ENCODE results near the gene RABGAP1. TPM values are rescaled to one million over a fixed set of nuclear protein-coding genes. Genes with fewer than 3 reads are reported as not detected.

RABGAP1 gene
- total RNA-seq, 1 donor from 2014 or later = 80.2 TPM

DNA sequence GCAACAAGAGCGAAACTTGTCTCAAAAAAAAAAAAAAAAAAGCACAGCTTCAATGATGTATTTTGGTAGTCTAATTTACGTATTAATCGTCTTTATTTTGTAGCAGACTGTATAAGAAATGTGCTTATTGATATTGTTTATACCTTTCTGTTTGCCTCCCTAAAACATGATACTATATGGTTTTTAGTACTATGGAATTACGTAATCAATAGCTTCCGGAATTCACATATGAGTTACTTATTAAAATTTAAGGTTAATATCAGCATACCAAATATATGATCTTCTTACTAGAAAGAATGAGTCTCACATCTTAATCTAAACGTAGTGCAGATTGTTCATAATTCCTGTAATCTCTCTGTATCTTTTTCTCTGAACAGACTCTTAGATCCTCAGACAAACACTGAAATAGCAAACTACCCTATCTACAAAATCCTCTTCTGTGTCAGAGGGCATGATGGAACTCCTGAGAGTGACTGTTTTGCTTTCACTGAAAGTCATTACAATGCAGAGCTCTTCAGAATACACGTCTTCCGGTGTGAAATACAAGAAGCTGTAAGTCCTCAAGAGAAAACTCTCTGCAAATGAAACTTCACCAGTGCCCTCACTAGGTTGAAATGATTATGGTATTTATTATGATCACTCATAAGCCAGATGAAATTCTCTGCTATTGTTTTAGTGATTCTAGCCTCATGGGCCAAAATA is 48.3 kb downstream of the RABGAP1 start:
- Mint-ChIP-seq H3K27ac (ENCODE audit: unreplicated experiment) (no peak overlapping the region), H3K4me1 (ENCODE audit: low read depth, unreplicated experiment) (peaks cover 5% of the 10 kb centered on the region), H3K36me3 (ENCODE audit: unreplicated experiment) (no peaks in the 10 kb centered on the region), H3K9me3 (ENCODE audit: unreplicated experiment) (no peaks in the 10 kb centered on the region), H3K4me3 (ENCODE audit: unreplicated experiment) (no peak overlapping the region), H3K27me3 (ENCODE audit: unreplicated experiment) (peaks cover 2% of the 10 kb centered on the region)
- TF ChIP-seq, protein P1, sequence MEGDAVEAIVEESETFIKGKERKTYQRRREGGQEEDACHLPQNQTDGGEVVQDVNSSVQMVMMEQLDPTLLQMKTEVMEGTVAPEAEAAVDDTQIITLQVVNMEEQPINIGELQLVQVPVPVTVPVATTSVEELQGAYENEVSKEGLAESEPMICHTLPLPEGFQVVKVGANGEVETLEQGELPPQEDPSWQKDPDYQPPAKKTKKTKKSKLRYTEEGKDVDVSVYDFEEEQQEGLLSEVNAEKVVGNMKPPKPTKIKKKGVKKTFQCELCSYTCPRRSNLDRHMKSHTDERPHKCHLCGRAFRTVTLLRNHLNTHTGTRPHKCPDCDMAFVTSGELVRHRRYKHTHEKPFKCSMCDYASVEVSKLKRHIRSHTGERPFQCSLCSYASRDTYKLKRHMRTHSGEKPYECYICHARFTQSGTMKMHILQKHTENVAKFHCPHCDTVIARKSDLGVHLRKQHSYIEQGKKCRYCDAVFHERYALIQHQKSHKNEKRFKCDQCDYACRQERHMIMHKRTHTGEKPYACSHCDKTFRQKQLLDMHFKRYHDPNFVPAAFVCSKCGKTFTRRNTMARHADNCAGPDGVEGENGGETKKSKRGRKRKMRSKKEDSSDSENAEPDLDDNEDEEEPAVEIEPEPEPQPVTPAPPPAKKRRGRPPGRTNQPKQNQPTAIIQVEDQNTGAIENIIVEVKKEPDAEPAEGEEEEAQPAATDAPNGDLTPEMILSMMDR (IDR thresholded peaks at IDR 0.05; ENCODE audit: partially characterized antibody, unreplicated experiment) = no peak
- DNase-seq = no peak

DNA sequence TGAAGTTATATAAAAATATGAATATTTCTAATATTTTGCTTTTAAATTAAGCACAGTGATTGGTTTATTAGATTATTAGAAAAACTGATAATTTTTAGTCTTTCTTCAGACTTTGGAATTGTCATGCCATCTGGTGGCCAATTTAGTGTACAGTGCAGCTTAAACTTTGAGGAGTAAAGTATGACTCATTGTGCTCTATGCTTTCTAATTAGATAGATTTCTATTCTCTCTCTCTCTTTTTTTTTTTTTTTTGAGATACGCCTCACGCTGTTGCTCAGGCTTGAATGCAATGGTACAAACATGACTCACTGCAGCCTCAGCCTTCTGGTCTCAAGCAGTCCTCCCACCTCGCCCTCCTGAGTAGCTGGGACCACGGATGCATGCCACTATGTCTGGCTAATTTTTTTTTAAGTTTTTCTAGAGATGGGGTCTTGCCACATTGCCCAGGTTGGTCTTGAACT is 50.6 kb downstream of the RABGAP1 start:
- Mint-ChIP-seq H3K4me1 (ENCODE audit: low read depth, unreplicated experiment) (no peaks in the 10 kb centered on the region), H3K4me3 (ENCODE audit: unreplicated experiment) (no peak overlapping the region), H3K27me3 (ENCODE audit: unreplicated experiment) (no peaks in the 10 kb centered on the region), H3K27ac (ENCODE audit: unreplicated experiment) (no peak overlapping the region), H3K9me3 (ENCODE audit: unreplicated experiment) (no peaks in the 10 kb centered on the region), H3K36me3 (ENCODE audit: unreplicated experiment) (no peaks in the 10 kb centered on the region)
- no peak for DNase-seq
- TF ChIP-seq, protein P1 (IDR thresholded peaks at IDR 0.05; ENCODE audit: partially characterized antibody, unreplicated experiment) = no peak

DNA sequence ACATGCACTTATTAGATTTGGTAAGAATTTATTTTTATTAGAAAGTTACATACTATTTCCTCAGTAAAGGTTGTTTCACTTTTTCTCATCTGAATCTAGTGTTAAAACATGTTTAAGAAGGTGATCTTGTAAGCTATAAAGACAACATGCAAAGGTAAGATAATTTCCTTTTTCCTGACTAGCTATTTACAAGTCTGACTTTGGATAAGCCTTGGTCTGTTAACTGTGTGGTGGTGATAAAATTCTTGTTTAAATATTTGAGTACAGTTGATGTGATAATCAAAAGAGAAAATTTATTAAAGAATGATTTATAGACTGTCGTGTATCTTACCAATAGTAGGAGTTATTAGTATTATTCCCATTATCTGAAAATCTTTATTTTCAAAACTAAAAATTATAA is 55.8 kb downstream of the RABGAP1 start:
- no peak for DNase-seq
- TF ChIP-seq, protein P1 (IDR thresholded peaks at IDR 0.05; ENCODE audit: partially characterized antibody, unreplicated experiment) = no peak
- Mint-ChIP-seq H3K27ac (ENCODE audit: unreplicated experiment) (no peak overlapping the region), H3K27me3 (ENCODE audit: unreplicated experiment) (no peaks in the 10 kb centered on the region), H3K4me1 (ENCODE audit: low read depth, unreplicated experiment) (peaks cover 1% of the 10 kb centered on the region), H3K9me3 (ENCODE audit: unreplicated experiment) (no peaks in the 10 kb centered on the region), H3K4me3 (ENCODE audit: unreplicated experiment) (no peak overlapping the region), H3K36me3 (ENCODE audit: unreplicated experiment) (no peaks in the 10 kb centered on the region)

DNA sequence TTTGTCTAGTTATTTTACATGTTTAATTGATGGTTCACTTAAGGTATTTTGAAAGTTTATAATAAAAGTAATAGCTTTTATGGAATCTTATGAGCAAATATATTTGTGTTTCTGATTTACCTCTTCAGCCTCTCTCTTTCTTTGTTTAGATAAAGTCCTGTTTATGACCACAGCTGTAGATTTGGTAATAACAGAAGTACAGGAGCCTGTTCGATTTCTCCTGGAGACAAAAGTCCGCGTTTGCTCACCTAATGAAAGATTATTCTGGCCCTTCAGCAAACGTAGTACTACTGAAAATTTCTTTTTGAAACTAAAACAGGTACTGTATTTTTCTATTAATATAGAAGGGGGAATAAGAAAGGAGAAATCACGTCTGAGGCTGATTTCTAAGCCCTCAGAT is 57.6 kb downstream of the RABGAP1 start:
- H3K4me3 Mint-ChIP-seq (ENCODE audit: unreplicated experiment) = no peak overlapping the region
- TF ChIP-seq, protein P1 (IDR thresholded peaks at IDR 0.05; ENCODE audit: partially characterized antibody, unreplicated experiment) = no peak
- no peak overlapping the region for H3K27ac Mint-ChIP-seq (ENCODE audit: unreplicated experiment)
- H3K9me3 Mint-ChIP-seq (ENCODE audit: unreplicated experiment) = no peaks in the 10 kb centered on the region
- peaks cover 1% of the 10 kb centered on the region for H3K4me1 Mint-ChIP-seq (ENCODE audit: low read depth, unreplicated experiment)
- H3K36me3 Mint-ChIP-seq (ENCODE audit: unreplicated experiment) = no peaks in the 10 kb centered on the region
- no peak for DNase-seq
- no peaks in the 10 kb centered on the region for H3K27me3 Mint-ChIP-seq (ENCODE audit: unreplicated experiment)

DNA sequence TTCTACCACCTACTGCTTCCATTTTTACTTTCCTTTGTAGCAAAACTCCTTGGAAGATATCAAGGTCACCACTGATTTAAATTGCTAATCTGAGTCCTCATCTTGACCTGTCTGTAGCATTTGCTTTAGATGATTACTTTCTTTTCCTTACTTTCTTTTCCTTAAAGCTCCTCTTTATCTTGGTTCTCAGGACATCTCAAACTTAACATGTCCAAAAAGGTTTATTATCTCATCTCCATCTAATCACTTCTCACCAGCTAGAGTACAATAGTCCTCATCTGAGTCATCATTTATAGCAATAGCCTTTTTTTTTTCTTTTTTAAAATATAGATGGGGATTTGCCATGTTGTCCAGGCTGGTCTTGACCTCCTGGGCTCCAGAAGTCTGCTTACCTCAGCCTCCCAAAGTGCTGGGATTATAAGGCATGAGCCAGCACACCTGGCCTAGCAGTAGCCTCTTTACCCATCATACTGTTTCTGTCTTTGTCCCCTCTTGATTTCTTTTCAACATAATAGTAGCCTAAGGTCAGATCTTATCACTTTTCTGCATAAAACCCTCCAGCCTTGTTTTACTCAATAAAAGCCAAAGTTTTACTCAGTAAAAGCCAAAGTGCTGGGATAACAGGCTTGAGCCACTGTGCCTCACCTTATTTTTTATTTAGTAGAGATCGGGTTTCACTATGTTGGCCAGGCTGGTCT is 59.7 kb downstream of the RABGAP1 start:
- Mint-ChIP-seq H3K27me3 (ENCODE audit: unreplicated experiment) (peaks cover 2% of the 10 kb centered on the region), H3K27ac (ENCODE audit: unreplicated experiment) (no peak overlapping the region), H3K36me3 (ENCODE audit: unreplicated experiment) (no peaks in the 10 kb centered on the region), H3K4me3 (ENCODE audit: unreplicated experiment) (no peak overlapping the region), H3K4me1 (ENCODE audit: low read depth, unreplicated experiment) (peaks cover 1% of the 10 kb centered on the region), H3K9me3 (ENCODE audit: unreplicated experiment) (no peaks in the 10 kb centered on the region)
- TF ChIP-seq, protein P1 (IDR thresholded peaks at IDR 0.05; ENCODE audit: partially characterized antibody, unreplicated experiment) = no peak
- DNase-seq = no peak

Measured in glutamatergic neuron (in vitro differentiated cells).